ENCODE results near the gene PFKFB3.
"Not testable (repeated sequence)": the region's sequence is repeated elsewhere in the genome, so short reads cannot be mapped to it uniquely, and the experiment has no call there.

GRCh38 chr10:6193342-6193741 is 9.4 kb upstream of the PFKFB3 start:
- TF ChIP-seq, protein P1, sequence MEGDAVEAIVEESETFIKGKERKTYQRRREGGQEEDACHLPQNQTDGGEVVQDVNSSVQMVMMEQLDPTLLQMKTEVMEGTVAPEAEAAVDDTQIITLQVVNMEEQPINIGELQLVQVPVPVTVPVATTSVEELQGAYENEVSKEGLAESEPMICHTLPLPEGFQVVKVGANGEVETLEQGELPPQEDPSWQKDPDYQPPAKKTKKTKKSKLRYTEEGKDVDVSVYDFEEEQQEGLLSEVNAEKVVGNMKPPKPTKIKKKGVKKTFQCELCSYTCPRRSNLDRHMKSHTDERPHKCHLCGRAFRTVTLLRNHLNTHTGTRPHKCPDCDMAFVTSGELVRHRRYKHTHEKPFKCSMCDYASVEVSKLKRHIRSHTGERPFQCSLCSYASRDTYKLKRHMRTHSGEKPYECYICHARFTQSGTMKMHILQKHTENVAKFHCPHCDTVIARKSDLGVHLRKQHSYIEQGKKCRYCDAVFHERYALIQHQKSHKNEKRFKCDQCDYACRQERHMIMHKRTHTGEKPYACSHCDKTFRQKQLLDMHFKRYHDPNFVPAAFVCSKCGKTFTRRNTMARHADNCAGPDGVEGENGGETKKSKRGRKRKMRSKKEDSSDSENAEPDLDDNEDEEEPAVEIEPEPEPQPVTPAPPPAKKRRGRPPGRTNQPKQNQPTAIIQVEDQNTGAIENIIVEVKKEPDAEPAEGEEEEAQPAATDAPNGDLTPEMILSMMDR (IDR thresholded peaks at IDR 0.05), result not testable (repeated sequence)
- TF ChIP-seq POLR2AphosphoS5, POLR2A, EP300 (IDR thresholded peaks at IDR 0.05): not testable (repeated sequence)
